Measurements from ENCODE around the gene C12orf76. TPM values are rescaled to one million over a fixed set of nuclear protein-coding genes. Genes with fewer than 3 reads are reported as not detected.

Gene C12orf76
- total and polyA plus RNA-seq, 2 of the 13 experiments (the other 11 are each of a cell fraction or from before 2014, with no cell fraction given), result 15.8 to 38.4 TPM

DNA sequence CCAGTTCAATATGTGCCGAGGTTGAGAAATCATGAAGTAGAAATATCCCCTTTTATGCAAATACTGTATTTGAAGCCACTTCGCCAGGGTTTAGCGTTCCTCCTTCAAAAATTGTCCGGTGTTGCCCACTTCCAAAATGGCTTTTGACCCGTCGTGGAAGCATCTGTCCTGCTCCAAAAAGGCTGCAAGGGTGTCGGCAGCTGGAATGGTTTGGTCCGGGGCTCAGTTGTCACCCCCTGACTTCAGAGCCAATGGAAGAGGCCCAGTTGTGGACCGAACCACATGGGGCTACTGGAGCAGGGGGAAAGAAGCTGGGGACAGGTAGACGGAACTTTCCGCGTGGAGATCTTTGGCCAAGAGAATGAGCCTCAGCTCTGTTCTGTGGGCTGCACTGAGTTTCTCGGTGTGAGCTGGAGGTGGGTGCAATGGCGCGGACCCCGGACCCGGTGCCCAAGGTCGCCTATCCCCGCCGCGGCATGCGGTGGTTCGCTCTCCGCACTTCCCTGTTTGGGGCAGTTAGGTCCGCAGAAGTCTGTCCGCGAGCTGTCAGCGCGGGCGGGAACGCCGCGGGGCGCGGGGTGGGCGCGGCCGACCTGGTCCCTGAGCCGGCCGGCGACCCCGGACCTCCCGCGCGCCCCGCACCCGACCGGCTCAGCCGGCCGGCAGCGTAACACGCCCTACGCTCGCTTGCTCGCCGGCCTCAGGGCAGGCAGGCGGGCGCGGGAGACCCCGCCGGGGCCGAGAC lies 49.2 kb downstream of the C12orf76 start, which contains the start of gene ANKRD13A (continued):
- TF ChIP-seq ZNF782 (CRISPR knock-in tag; IDR thresholded peaks at IDR 0.05; ENCODE audit: borderline replicate concordance) (no peak), DPF2 (CRISPR knock-in tag; IDR thresholded peaks at IDR 0.05; ENCODE audit: borderline replicate concordance, low read depth) (no peak), ZNF780A (CRISPR knock-in tag; IDR thresholded peaks at IDR 0.05) (no peak), ZNF572 (CRISPR knock-in tag; IDR thresholded peaks at IDR 0.05) (peak; percentile 96), STAT5B (CRISPR knock-in tag; IDR thresholded peaks at IDR 0.05) (no peak), CENPX (CRISPR knock-in tag; IDR thresholded peaks at IDR 0.05) (no peak), ZNF331 (CRISPR knock-in tag; IDR thresholded peaks at IDR 0.05) (peak; percentile 26; the same call in 1 of the 2 replicates), ZNF121 (CRISPR knock-in tag; IDR thresholded peaks at IDR 0.05) (no peak), SIN3B (IDR thresholded peaks at IDR 0.05; ENCODE audit: low read length) (peak; percentile 34; the same call in 1 of the 2 replicates), ZNF737 (CRISPR knock-in tag; IDR thresholded peaks at IDR 0.05; ENCODE audit: borderline replicate concordance) (no peak), NFATC3 (CRISPR knock-in tag; IDR thresholded peaks at IDR 0.05) (0 out of 2 replicates have a peak, but pooled peaks have one; percentile 64), ZNF3 (CRISPR knock-in tag; IDR thresholded peaks at IDR 0.05) (no peak), ZFX (CRISPR knock-in tag; IDR thresholded peaks at IDR 0.05; ENCODE audit: low read depth) (peak; percentile 60; the same call in 1 of the 2 replicates), NAIF1 (CRISPR knock-in tag; IDR thresholded peaks at IDR 0.05; ENCODE audit: borderline replicate concordance) (no peak), KDM1A (CRISPR knock-in tag; IDR thresholded peaks at IDR 0.05) (no peak), STAG1 (CRISPR knock-in tag; IDR thresholded peaks at IDR 0.05) (no peak), ZNF510 (CRISPR knock-in tag; IDR thresholded peaks at IDR 0.05; ENCODE audit: low read depth) (no peak), ZBTB20 (CRISPR knock-in tag; IDR thresholded peaks at IDR 0.05; ENCODE audit: borderline replicate concordance, low read depth) (peak; percentile 11; the same call in 1 of the 2 replicates), GABPB1 (CRISPR knock-in tag; IDR thresholded peaks at IDR 0.05) (peak; percentile 74), ZNF75D (CRISPR knock-in tag; IDR thresholded peaks at IDR 0.05; ENCODE audit: borderline replicate concordance) (no peak), TBP (CRISPR knock-in tag; IDR thresholded peaks at IDR 0.05) (no peak)
- TF ChIP-seq, protein P1, sequence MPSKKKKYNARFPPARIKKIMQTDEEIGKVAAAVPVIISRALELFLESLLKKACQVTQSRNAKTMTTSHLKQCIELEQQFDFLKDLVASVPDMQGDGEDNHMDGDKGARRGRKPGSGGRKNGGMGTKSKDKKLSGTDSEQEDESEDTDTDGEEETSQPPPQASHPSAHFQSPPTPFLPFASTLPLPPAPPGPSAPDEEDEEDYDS (CRISPR knock-in tag; IDR thresholded peaks at IDR 0.05), result peak; percentile 46
- TF ChIP-seq, protein P2, sequence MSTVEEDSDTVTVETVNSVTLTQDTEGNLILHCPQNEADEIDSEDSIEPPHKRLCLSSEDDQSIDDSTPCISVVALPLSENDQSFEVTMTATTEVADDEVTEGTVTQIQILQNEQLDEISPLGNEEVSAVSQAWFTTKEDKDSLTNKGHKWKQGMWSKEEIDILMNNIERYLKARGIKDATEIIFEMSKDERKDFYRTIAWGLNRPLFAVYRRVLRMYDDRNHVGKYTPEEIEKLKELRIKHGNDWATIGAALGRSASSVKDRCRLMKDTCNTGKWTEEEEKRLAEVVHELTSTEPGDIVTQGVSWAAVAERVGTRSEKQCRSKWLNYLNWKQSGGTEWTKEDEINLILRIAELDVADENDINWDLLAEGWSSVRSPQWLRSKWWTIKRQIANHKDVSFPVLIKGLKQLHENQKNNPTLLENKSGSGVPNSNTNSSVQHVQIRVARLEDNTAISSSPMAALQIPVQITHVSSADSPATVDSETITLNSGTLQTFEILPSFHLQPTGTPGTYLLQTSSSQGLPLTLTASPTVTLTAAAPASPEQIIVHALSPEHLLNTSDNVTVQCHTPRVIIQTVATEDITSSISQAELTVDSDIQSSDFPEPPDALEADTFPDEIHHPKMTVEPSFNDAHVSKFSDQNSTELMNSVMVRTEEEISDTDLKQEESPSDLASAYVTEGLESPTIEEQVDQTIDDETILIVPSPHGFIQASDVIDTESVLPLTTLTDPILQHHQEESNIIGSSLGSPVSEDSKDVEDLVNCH (CRISPR knock-in tag; IDR thresholded peaks at IDR 0.05), result no peak
- TF ChIP-seq, protein P3, sequence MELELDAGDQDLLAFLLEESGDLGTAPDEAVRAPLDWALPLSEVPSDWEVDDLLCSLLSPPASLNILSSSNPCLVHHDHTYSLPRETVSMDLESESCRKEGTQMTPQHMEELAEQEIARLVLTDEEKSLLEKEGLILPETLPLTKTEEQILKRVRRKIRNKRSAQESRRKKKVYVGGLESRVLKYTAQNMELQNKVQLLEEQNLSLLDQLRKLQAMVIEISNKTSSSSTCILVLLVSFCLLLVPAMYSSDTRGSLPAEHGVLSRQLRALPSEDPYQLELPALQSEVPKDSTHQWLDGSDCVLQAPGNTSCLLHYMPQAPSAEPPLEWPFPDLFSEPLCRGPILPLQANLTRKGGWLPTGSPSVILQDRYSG (CRISPR knock-in tag; IDR thresholded peaks at IDR 0.05), result no peak
- TF ChIP-seq, protein P4, sequence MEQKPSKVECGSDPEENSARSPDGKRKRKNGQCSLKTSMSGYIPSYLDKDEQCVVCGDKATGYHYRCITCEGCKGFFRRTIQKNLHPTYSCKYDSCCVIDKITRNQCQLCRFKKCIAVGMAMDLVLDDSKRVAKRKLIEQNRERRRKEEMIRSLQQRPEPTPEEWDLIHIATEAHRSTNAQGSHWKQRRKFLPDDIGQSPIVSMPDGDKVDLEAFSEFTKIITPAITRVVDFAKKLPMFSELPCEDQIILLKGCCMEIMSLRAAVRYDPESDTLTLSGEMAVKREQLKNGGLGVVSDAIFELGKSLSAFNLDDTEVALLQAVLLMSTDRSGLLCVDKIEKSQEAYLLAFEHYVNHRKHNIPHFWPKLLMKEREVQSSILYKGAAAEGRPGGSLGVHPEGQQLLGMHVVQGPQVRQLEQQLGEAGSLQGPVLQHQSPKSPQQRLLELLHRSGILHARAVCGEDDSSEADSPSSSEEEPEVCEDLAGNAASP (CRISPR knock-in tag; IDR thresholded peaks at IDR 0.05; ENCODE audit: borderline replicate concordance), result peak; percentile 51; the same call in 1 of the 2 replicates
- TF ChIP-seq, protein P5, sequence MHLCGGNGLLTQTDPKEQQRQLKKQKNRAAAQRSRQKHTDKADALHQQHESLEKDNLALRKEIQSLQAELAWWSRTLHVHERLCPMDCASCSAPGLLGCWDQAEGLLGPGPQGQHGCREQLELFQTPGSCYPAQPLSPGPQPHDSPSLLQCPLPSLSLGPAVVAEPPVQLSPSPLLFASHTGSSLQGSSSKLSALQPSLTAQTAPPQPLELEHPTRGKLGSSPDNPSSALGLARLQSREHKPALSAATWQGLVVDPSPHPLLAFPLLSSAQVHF (CRISPR knock-in tag; IDR thresholded peaks at IDR 0.05), result no peak

Data from HepG2 (cell line).